Testis (tissue), 2 donors: ENCODE data around the gene NPSR1.

Experiments used
- CTCF ChIP-seq, 3 experiments: fragments of 450-650 bp in 2 of 3; fragments of 200-600 bp in 1 of 3; sonication (generic) in 1 of 3; IDR thresholded peaks; one replicate each; pipeline ENCODE4 v1.5.1; 2016 to 2019; ENCODE audit warnings: antibody characterized with exemption in 3 of 3, mild to moderate bottlenecking in 2 of 3, moderate library complexity in 1 of 3
- POLR2A ChIP-seq: fragments of 450-650 bp; IDR thresholded peaks from one replicate; pipeline ENCODE4 v1.6.1; 2017; ENCODE audit warnings: antibody characterized with exemption, mild to moderate bottlenecking, moderate library complexity

GRCh38 chr7:34687529-34687928, 29.5 kb downstream of the NPSR1 start:
- TF ChIP-seq CTCF (IDR thresholded peaks at IDR 0.05) (no peak), POLR2A (no peak)
